Measurements from ENCODE around the gene INHBA. TPM values are rescaled to one million over a fixed set of nuclear protein-coding genes. Genes with fewer than 3 reads are reported as not detected.

INHBA gene
- total RNA-seq, 1 experiment from 2014 or later, result 1.0 TPM

DNA sequence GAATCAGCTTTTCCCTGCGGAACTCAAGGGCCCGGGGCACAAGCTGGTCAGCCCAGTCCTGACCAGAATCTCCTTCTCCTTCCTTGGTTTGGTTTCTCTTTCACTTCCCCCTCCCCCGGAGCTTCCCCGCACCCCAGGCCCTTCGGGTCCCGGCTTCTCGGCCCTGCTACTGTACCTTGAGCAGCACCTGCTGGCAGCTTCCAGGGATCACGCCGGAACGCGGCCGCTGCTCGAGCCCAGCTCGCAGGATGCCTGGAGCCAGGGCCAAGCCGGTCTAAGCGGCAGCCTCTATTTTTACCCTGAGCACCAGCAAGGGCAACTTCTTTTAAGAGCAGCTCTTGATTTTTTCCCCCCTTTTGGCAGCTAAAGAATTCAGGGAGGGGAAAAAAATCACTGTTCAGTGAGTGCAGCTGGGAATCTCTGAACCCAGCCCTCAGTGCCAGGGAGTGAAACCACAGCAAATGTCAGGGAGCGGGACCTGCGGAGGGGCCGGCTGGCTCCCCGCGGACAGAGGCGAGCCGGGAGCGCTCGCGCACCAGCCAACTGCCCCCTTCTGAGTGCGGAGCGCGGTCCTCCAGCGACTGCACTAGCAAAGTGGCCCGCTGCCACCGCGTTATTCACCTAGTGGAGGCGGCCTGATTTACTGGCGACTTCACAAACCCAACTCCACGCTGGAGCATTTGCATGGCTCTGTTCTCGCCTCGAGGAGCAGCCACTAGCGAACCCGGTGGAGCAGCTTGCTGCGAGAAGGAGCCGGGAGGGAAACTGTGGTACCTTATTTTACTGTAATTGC lies 2.4 kb upstream of the INHBA start (continued):
- TF ChIP-seq, protein P1, sequence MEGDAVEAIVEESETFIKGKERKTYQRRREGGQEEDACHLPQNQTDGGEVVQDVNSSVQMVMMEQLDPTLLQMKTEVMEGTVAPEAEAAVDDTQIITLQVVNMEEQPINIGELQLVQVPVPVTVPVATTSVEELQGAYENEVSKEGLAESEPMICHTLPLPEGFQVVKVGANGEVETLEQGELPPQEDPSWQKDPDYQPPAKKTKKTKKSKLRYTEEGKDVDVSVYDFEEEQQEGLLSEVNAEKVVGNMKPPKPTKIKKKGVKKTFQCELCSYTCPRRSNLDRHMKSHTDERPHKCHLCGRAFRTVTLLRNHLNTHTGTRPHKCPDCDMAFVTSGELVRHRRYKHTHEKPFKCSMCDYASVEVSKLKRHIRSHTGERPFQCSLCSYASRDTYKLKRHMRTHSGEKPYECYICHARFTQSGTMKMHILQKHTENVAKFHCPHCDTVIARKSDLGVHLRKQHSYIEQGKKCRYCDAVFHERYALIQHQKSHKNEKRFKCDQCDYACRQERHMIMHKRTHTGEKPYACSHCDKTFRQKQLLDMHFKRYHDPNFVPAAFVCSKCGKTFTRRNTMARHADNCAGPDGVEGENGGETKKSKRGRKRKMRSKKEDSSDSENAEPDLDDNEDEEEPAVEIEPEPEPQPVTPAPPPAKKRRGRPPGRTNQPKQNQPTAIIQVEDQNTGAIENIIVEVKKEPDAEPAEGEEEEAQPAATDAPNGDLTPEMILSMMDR (IDR thresholded peaks at IDR 0.05), result peak; percentile 53; the same call in 1 of the 2 replicates
- TF ChIP-seq, protein P2, sequence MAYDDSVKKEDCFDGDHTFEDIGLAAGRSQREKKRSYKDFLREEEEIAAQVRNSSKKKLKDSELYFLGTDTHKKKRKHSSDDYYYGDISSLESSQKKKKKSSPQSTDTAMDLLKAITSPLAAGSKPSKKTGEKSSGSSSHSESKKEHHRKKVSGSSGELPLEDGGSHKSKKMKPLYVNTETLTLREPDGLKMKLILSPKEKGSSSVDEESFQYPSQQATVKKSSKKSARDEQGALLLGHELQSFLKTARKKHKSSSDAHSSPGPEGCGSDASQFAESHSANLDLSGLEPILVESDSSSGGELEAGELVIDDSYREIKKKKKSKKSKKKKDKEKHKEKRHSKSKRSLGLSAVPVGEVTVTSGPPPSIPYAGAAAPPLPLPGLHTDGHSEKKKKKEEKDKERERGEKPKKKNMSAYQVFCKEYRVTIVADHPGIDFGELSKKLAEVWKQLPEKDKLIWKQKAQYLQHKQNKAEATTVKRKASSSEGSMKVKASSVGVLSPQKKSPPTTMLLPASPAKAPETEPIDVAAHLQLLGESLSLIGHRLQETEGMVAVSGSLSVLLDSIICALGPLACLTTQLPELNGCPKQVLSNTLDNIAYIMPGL (CRISPR knock-in tag; IDR thresholded peaks at IDR 0.05), result peak; percentile 90
- TF ChIP-seq NR1H2 (CRISPR knock-in tag; IDR thresholded peaks at IDR 0.05) (no peak), ZNF232 (CRISPR knock-in tag; IDR thresholded peaks at IDR 0.05) (peak; percentile 70; the same call in 1 of the 2 replicates)
- TF ChIP-seq, protein P3, sequence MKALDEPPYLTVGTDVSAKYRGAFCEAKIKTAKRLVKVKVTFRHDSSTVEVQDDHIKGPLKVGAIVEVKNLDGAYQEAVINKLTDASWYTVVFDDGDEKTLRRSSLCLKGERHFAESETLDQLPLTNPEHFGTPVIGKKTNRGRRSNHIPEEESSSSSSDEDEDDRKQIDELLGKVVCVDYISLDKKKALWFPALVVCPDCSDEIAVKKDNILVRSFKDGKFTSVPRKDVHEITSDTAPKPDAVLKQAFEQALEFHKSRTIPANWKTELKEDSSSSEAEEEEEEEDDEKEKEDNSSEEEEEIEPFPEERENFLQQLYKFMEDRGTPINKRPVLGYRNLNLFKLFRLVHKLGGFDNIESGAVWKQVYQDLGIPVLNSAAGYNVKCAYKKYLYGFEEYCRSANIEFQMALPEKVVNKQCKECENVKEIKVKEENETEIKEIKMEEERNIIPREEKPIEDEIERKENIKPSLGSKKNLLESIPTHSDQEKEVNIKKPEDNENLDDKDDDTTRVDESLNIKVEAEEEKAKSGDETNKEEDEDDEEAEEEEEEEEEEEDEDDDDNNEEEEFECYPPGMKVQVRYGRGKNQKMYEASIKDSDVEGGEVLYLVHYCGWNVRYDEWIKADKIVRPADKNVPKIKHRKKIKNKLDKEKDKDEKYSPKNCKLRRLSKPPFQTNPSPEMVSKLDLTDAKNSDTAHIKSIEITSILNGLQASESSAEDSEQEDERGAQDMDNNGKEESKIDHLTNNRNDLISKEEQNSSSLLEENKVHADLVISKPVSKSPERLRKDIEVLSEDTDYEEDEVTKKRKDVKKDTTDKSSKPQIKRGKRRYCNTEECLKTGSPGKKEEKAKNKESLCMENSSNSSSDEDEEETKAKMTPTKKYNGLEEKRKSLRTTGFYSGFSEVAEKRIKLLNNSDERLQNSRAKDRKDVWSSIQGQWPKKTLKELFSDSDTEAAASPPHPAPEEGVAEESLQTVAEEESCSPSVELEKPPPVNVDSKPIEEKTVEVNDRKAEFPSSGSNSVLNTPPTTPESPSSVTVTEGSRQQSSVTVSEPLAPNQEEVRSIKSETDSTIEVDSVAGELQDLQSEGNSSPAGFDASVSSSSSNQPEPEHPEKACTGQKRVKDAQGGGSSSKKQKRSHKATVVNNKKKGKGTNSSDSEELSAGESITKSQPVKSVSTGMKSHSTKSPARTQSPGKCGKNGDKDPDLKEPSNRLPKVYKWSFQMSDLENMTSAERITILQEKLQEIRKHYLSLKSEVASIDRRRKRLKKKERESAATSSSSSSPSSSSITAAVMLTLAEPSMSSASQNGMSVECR (CRISPR knock-in tag; IDR thresholded peaks at IDR 0.05; ENCODE audit: borderline replicate concordance), result no peak

DNA sequence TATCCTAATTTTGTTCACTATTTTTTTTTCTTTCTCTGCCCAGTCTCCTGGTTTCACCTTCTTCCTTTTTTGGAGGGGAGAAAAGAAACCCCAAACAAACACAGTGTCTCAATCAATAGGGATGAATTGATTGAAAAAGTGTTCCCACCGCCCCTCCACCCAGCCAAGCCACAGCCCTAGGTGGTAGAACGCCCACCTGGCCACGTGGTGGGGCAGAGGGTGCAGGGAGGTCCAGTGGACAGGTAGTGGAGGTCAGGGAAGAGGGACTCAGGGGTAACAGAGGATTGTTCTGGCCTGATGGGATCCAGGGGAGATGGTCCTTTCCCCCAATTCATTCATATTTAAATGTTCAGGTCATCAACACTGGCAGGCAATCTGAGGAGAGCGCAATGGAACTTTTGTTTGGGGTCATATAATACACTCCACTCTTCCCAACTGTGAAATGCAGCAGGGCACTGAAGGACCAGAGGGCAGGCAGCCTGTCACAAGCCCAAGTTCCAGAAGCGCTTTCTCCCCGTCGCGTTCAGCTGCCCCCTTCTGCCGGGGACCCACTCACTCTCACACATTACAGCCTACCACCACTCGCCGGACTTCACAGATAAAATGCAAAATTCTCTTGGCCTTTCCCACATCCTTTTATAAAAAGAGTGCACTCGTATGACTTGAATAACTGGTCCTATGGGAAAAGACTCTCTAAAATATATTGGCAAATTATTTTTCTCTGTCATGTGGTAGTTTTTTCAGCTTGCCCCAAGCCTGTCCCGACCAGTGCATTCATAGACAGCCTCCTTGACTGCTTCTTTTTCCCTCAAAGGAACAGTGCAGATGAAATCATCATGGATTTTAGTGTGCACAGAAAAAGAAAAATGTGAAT lies 1.6 kb downstream of the INHBA start:
- H3K9me3 Mint-ChIP-seq, result no peaks in the 10 kb centered on the region
- H3K27ac Mint-ChIP-seq, result no peak overlapping the region
- CTCF ChIA-PET, result interaction anchor here (0.8 to 2.6 kb wide), 3 partner anchors 10 to 655 kb away, joined by 3 to 12 read pairs (median 4); no protein-coding TSS in a partner anchor
- DNase-seq (ENCODE audit: low spot score), result no peak
- POLR2A ChIA-PET, result no interaction called here
- H3K4me1 Mint-ChIP-seq, result peaks cover 76% of the 10 kb centered on the region
- H3K4me3 Mint-ChIP-seq, result peak overlapping the region; percentile 84
- no peak for ATAC-seq
- peaks cover 29% of the 10 kb centered on the region for H3K27me3 Mint-ChIP-seq (ENCODE audit: low read depth)
- TF ChIP-seq GABPB1 (CRISPR knock-in tag; IDR thresholded peaks at IDR 0.05) (no peak), ZNF416 (CRISPR knock-in tag; IDR thresholded peaks at IDR 0.05) (no peak), ZNF121 (CRISPR knock-in tag; IDR thresholded peaks at IDR 0.05) (no peak)
- TF ChIP-seq, protein P4, sequence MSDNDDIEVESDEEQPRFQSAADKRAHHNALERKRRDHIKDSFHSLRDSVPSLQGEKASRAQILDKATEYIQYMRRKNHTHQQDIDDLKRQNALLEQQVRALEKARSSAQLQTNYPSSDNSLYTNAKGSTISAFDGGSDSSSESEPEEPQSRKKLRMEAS (CRISPR knock-in tag; IDR thresholded peaks at IDR 0.05), result 0 out of 2 replicates have a peak, but pooled peaks have one; percentile 29
- TF ChIP-seq, protein P5, sequence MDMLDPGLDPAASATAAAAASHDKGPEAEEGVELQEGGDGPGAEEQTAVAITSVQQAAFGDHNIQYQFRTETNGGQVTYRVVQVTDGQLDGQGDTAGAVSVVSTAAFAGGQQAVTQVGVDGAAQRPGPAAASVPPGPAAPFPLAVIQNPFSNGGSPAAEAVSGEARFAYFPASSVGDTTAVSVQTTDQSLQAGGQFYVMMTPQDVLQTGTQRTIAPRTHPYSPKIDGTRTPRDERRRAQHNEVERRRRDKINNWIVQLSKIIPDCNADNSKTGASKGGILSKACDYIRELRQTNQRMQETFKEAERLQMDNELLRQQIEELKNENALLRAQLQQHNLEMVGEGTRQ (CRISPR knock-in tag; IDR thresholded peaks at IDR 0.05), result peak; percentile 58
- H3K36me3 Mint-ChIP-seq, result no peaks in the 10 kb centered on the region

DNA sequence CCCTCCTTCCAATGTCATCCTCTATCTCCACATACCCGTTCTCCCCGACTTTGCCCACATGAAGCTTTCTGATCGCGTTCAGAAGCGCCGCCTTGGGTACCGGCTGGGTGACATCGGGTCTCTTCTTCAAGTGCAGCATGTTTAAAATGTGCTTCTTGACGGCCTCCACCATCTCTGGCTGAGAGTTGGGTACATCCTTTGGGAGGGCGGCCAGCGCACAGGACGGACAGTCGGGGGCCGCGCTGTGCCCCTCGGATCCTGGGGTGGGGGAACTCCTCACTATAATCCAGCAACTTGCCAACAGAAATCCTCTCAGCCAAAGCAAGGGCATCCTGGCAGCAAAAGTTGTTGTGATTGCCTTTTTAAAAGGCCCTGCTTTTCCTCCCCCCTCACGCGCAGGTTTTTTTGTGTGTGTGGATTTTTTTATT lies 2.8 kb downstream of the INHBA start:
- no peak overlapping the region for H3K27ac Mint-ChIP-seq

More for the DNA sequence above, 2.8 kb downstream of the INHBA start:
- ChIA-PET POLR2A (no interaction called here), CTCF (interaction anchor here (0.7 to 1.1 kb wide), 3 partner anchors 9 to 384 kb away, joined by 3 read pairs; no protein-coding TSS in a partner anchor)
- peaks cover 78% of the 10 kb centered on the region for H3K4me1 Mint-ChIP-seq
- TF ChIP-seq TCF7 (CRISPR knock-in tag; IDR thresholded peaks at IDR 0.05; ENCODE audit: low read depth), result no peak
- TF ChIP-seq, protein P6, sequence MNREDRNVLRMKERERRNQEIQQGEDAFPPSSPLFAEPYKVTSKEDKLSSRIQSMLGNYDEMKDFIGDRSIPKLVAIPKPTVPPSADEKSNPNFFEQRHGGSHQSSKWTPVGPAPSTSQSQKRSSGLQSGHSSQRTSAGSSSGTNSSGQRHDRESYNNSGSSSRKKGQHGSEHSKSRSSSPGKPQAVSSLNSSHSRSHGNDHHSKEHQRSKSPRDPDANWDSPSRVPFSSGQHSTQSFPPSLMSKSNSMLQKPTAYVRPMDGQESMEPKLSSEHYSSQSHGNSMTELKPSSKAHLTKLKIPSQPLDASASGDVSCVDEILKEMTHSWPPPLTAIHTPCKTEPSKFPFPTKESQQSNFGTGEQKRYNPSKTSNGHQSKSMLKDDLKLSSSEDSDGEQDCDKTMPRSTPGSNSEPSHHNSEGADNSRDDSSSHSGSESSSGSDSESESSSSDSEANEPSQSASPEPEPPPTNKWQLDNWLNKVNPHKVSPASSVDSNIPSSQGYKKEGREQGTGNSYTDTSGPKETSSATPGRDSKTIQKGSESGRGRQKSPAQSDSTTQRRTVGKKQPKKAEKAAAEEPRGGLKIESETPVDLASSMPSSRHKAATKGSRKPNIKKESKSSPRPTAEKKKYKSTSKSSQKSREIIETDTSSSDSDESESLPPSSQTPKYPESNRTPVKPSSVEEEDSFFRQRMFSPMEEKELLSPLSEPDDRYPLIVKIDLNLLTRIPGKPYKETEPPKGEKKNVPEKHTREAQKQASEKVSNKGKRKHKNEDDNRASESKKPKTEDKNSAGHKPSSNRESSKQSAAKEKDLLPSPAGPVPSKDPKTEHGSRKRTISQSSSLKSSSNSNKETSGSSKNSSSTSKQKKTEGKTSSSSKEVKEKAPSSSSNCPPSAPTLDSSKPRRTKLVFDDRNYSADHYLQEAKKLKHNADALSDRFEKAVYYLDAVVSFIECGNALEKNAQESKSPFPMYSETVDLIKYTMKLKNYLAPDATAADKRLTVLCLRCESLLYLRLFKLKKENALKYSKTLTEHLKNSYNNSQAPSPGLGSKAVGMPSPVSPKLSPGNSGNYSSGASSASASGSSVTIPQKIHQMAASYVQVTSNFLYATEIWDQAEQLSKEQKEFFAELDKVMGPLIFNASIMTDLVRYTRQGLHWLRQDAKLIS (CRISPR knock-in tag; IDR thresholded peaks at IDR 0.05; ENCODE audit: borderline replicate concordance), result no peak
- TF ChIP-seq, protein P7, sequence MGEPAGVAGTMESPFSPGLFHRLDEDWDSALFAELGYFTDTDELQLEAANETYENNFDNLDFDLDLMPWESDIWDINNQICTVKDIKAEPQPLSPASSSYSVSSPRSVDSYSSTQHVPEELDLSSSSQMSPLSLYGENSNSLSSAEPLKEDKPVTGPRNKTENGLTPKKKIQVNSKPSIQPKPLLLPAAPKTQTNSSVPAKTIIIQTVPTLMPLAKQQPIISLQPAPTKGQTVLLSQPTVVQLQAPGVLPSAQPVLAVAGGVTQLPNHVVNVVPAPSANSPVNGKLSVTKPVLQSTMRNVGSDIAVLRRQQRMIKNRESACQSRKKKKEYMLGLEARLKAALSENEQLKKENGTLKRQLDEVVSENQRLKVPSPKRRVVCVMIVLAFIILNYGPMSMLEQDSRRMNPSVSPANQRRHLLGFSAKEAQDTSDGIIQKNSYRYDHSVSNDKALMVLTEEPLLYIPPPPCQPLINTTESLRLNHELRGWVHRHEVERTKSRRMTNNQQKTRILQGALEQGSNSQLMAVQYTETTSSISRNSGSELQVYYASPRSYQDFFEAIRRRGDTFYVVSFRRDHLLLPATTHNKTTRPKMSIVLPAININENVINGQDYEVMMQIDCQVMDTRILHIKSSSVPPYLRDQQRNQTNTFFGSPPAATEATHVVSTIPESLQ (CRISPR knock-in tag; IDR thresholded peaks at IDR 0.05), result no peak
- peaks cover 23% of the 10 kb centered on the region for H3K27me3 Mint-ChIP-seq (ENCODE audit: low read depth)
- ATAC-seq (no peak), DNase-seq (ENCODE audit: low spot score) (no peak)
- H3K36me3 Mint-ChIP-seq, result no peaks in the 10 kb centered on the region
- no peaks in the 10 kb centered on the region for H3K9me3 Mint-ChIP-seq
- peak overlapping the region; percentile 84 for H3K4me3 Mint-ChIP-seq

Measured in WTC11 (cell line).